CD4-positive, alpha-beta T cell (primary cell): ENCODE measurements around the gene GLO1. TPM values are rescaled to one million over a fixed set of nuclear protein-coding genes. Genes with fewer than 3 reads are reported as not detected.

ENCODE experiments used
- ATAC-seq: fragments of 200-7000 bp; cut with Tn5 transposase; one replicate; pipeline ENCODE4 v1.10.0; 2022; ENCODE audit warnings: mild to moderate bottlenecking; ENCODE audit not compliant: poor library complexity
- CTCF ChIA-PET: fragments of 350-600 bp; sonication (Branson Sonifier 250); formaldehyde crosslinking; loops from one replicate; lab custom pipeline; 2021; ENCODE audit warnings: antibody characterized with exemption, inconsistent platforms; lab: Charles Lee
- POLR2A ChIA-PET: fragments of 350-600 bp; sonication (Branson Sonifier 250); formaldehyde crosslinking; loops from one replicate; lab custom pipeline; 2021; ENCODE audit warnings: antibody characterized with exemption, inconsistent platforms; lab: Charles Lee
- DNase-seq, 14 experiments: peaks; one replicate each; pipeline ENCODE4 v3.0.0-alpha.2; 2013 to 2020; ENCODE audit warnings: mixed read lengths in 2 of 14
- H3K27ac ChIP-seq, 2 donors: one replicate each; pipeline versions ENCODE4 v1.5.1 to v1.7.0; 2013; ENCODE audit warnings: low read length in 2 of 2, low read depth in 1 of 2, mild to moderate bottlenecking in 1 of 2
- H3K27me3 ChIP-seq, 2 experiments: 1 replicate in 1 of 2; 2 replicates in 1 of 2; pipeline versions ENCODE4 v1.6.1 to v1.7.0; 2013; ENCODE audit warnings: low read length in 2 of 2, control low read depth in 1 of 2, mild to moderate bottlenecking in 1 of 2, moderate library complexity in 1 of 2; ENCODE audit not compliant: insufficient read depth in 2 of 2, control insufficient read depth in 1 of 2
- H3K36me3 ChIP-seq: one replicate; pipeline ENCODE4 v1.6.1; 2013; ENCODE audit warnings: low read length, control low read depth; ENCODE audit not compliant: insufficient read depth
- H3K4me1 ChIP-seq: one replicate; pipeline ENCODE4 v1.6.1; 2013; ENCODE audit warnings: low read length, control low read depth; ENCODE audit not compliant: insufficient read depth
- H3K4me3 ChIP-seq: one replicate; pipeline ENCODE4 v1.5.1; 2013; ENCODE audit warnings: mild to moderate bottlenecking, low read length, moderate library complexity
- H3K9me3 ChIP-seq, 2 experiments: 1 replicate in 1 of 2; 2 replicates in 1 of 2; pipeline versions ENCODE4 v1.6.1 to v1.7.0; 2013; ENCODE audit warnings: low read length in 2 of 2, mild to moderate bottlenecking in 2 of 2, control low read depth in 1 of 2, moderate library complexity in 1 of 2; ENCODE audit not compliant: control insufficient read depth in 1 of 2, insufficient read depth in 1 of 2
- H3K27ac Mint-ChIP-seq: one replicate; pipeline ENCODE4 v1.8.0; 2020; ENCODE audit warnings: mixed read lengths
- H3K27me3 Mint-ChIP-seq: one replicate; pipeline ENCODE4 v1.8.0; 2021; ENCODE audit warnings: mixed read lengths
- H3K36me3 Mint-ChIP-seq: one replicate; pipeline ENCODE4 v1.8.0; 2021; ENCODE audit warnings: low read depth, mixed read lengths
- H3K4me1 Mint-ChIP-seq: one replicate; pipeline ENCODE4 v1.8.0; 2021; ENCODE audit warnings: low read depth, mixed read lengths
- H3K4me3 Mint-ChIP-seq: one replicate; pipeline ENCODE4 v1.8.0; 2020; ENCODE audit warnings: mild to moderate bottlenecking, mixed read lengths
- H3K9me3 Mint-ChIP-seq: one replicate; pipeline ENCODE4 v1.8.0; 2020; ENCODE audit warnings: mixed read lengths
- CTCF ChIP-seq: fragments of 200-600 bp; IDR thresholded peaks from one replicate; pipeline ENCODE4 v1.8.0; 2022; ENCODE audit warnings: antibody characterized with exemption, mild to moderate bottlenecking
- intact Hi-C, 2 experiments: fragments of 100-400 bp; cut with DNase I in 1 of 2; cut with micrococcal nuclease in 1 of 2; formaldehyde crosslinking; loops; one replicate each; pipeline versions ENCODE4 v1.15.1 to v1.9.0; 2023 to 2025; cut with DNase I, micrococcal nuclease
- total RNA-seq, 174 experiments: library from RNA in 2 of 174; stranded (reverse) in 2 of 174; gene quantifications; one replicate each; pipeline ENCODE4 v1.2.3 and lab custom pipeline; 2021 to 2026

GLO1 gene
- total RNA-seq, 2 experiments from 2014 or later, result 24.1 to 26.2 TPM

GRCh38 chr6:38695227-38695900 is 7.6 kb downstream of the GLO1 start:
- Histone ChIP-seq H3K27me3 (no peaks in the 10 kb centered on the region), H3K4me1 (no peaks in the 10 kb centered on the region), H3K36me3 (no peaks in the 10 kb centered on the region), H3K27ac (no peak overlapping the region), H3K9me3 (no peaks in the 10 kb centered on the region), H3K4me3 (no peak overlapping the region)
- peaks cover 8% of the 10 kb centered on the region for H3K9me3 Mint-ChIP-seq
- DNase-seq (no peak), ATAC-seq (no peak)
- ChIA-PET CTCF (no interaction called here), POLR2A (no interaction called here)
- H3K4me1 Mint-ChIP-seq, result peaks cover 29% of the 10 kb centered on the region
- intact Hi-C loops, result no loop called here
- H3K4me3 Mint-ChIP-seq, result no peak overlapping the region
- peaks cover 16% of the 10 kb centered on the region for H3K36me3 Mint-ChIP-seq
- H3K27me3 Mint-ChIP-seq, result no peaks in the 10 kb centered on the region
- H3K27ac Mint-ChIP-seq, result no peak overlapping the region
- no peak for TF ChIP-seq CTCF

- Histone ChIP-seq H3K36me3 (peaks cover 4% of the 10 kb centered on the region), H3K27me3 (no peaks in the 10 kb centered on the region), H3K27ac (no peak overlapping the region), H3K4me1 (no peaks in the 10 kb centered on the region), H3K9me3 (no peaks in the 10 kb centered on the region), H3K4me3 (no peak overlapping the region)
- H3K4me3 Mint-ChIP-seq, result no peak overlapping the region
- ChIA-PET POLR2A (interaction anchor here (1.3 kb wide), 1 partner anchor 14 kb away, joined by 6 read pairs; the partner anchor contains the start of gene GLO1), CTCF (no interaction called here)
- DNase-seq, result no peak
- H3K36me3 Mint-ChIP-seq, result peaks cover 16% of the 10 kb centered on the region
- H3K4me1 Mint-ChIP-seq, result peaks cover 19% of the 10 kb centered on the region
- intact Hi-C loops, result no loop called here
- no peak for ATAC-seq
- no peaks in the 10 kb centered on the region for H3K9me3 Mint-ChIP-seq
- no peaks in the 10 kb centered on the region for H3K27me3 Mint-ChIP-seq
- no peak overlapping the region for H3K27ac Mint-ChIP-seq
- no peak for TF ChIP-seq CTCF
Measured at GRCh38 chr6:38688579-38689087, 14.3 kb downstream of the GLO1 start.

GRCh38 chr6:38687549-38687948 is 15.4 kb downstream of the GLO1 start:
- H3K9me3 ChIP-seq, result no peaks in the 10 kb centered on the region
- no peaks in the 10 kb centered on the region for H3K4me1 ChIP-seq
- Mint-ChIP-seq H3K4me3 (no peak overlapping the region), H3K4me1 (peaks cover 19% of the 10 kb centered on the region), H3K27ac (no peak overlapping the region), H3K27me3 (no peaks in the 10 kb centered on the region), H3K9me3 (no peaks in the 10 kb centered on the region), H3K36me3 (peaks cover 26% of the 10 kb centered on the region)
- intact Hi-C loops, result no loop called here
- H3K27me3 ChIP-seq, result no peaks in the 10 kb centered on the region
- TF ChIP-seq CTCF, result no peak
- no peak overlapping the region for H3K27ac ChIP-seq
- ChIA-PET CTCF (interaction anchor here (0.8 kb wide), 1 partner anchor 18 kb away, joined by 3 read pairs; no protein-coding TSS in a partner anchor), POLR2A (interaction anchor here (1.3 kb wide), 1 partner anchor 16 kb away, joined by 6 read pairs; the partner anchor contains the start of gene GLO1)
- H3K36me3 ChIP-seq, result peaks cover 9% of the 10 kb centered on the region
- no peak for ATAC-seq
- no peak for DNase-seq
- no peak overlapping the region for H3K4me3 ChIP-seq
